HG03378 (cell line): ENCODE measurements around the gene PPP1R12B.
A peak's percentile ranks its signal among the peaks of the same experiment; 100 is the strongest.

Experiments used
- ATAC-seq: cut with Tn5 transposase; IDR thresholded peaks from one replicate; pipeline ENCODE4 v1.9.1; 2021; ENCODE audit warnings: mild to moderate bottlenecking, moderate library complexity; ENCODE audit not compliant: unreplicated experiment

PPP1R12B gene

GRCh38 chr1:202348509-202349205, at the start of gene PPP1R12B:
Gene PPP1R12B, plus strand, starts transcription at chr1:202348699. Its CDS starts 153 bp downstream, at chr1:202348852.
- ATAC-seq: peak; percentile 92

GRCh38 chr1:202302166-202302565, 46.3 kb upstream of the PPP1R12B start:
- ATAC-seq: no peak

- ATAC-seq: no peak
Observed at GRCh38 chr1:202304375-202304774, 44.1 kb upstream of the PPP1R12B start.

GRCh38 chr1:202305168-202305567, 43.3 kb upstream of the PPP1R12B start:
- ATAC-seq: no peak

- no peak for ATAC-seq
Observed at GRCh38 chr1:202306535-202307345, 41.8 kb upstream of the PPP1R12B start.

- no peak for ATAC-seq
Observed at GRCh38 chr1:202310071-202310725, 38.3 kb upstream of the PPP1R12B start.

GRCh38 chr1:202310746-202311145, 37.8 kb upstream of the PPP1R12B start:
- ATAC-seq: no peak

GRCh38 chr1:202311875-202312635, 36.4 kb upstream of the PPP1R12B start:
- no peak for ATAC-seq

- no peak for ATAC-seq
Observed at GRCh38 chr1:202315576-202316168, 32.8 kb upstream of the PPP1R12B start.

- ATAC-seq: no peak
Observed at GRCh38 chr1:202316186-202316585, 32.3 kb upstream of the PPP1R12B start.

GRCh38 chr1:202317941-202318925, 30.3 kb upstream of the PPP1R12B start:
- ATAC-seq: no peak

GRCh38 chr1:202319381-202320080, 29.0 kb upstream of the PPP1R12B start:
- no peak for ATAC-seq

GRCh38 chr1:202320081-202320405, 28.5 kb upstream of the PPP1R12B start:
- ATAC-seq: no peak

GRCh38 chr1:202323731-202324130, 24.8 kb upstream of the PPP1R12B start:
- no peak for ATAC-seq

GRCh38 chr1:202324646-202325045, 23.9 kb upstream of the PPP1R12B start:
- ATAC-seq: no peak

- no peak for ATAC-seq
Observed at GRCh38 chr1:202329891-202330290, 18.6 kb upstream of the PPP1R12B start.

GRCh38 chr1:202333861-202334260, 14.6 kb upstream of the PPP1R12B start:
- ATAC-seq: no peak

GRCh38 chr1:202343652-202344349, 4.7 kb upstream of the PPP1R12B start:
- no peak for ATAC-seq
